Right lobe of liver (tissue), 6 donors: ENCODE results near the gene KRTAP3-2. TPM values are rescaled to one million over a fixed set of nuclear protein-coding genes. Genes with fewer than 3 reads are reported as not detected.

Source experiments
- ATAC-seq, 4 donors: fragments of 200-7000 bp; cut with Tn5 transposase; one replicate each; pipeline ENCODE4 v1.9.1; 2020; ENCODE audit warnings: mild to moderate bottlenecking in 4 of 4, moderate library complexity in 4 of 4
- DNase-seq, 3 donors: peaks; one replicate each; pipeline ENCODE4 v3.0.0-alpha.2; 2020
- H3K27ac ChIP-seq, 3 donors: fragments of 200-600 bp; one replicate each; pipeline ENCODE4 v1.8.0; 2022
- H3K27me3 ChIP-seq, 2 donors: fragments of 200-600 bp; one replicate each; pipeline ENCODE4 v1.8.0; 2022
- H3K36me3 ChIP-seq, 4 donors: fragments of 200-600 bp; sonication (generic) in 1 of 4; one replicate each; pipeline versions ENCODE4 v1.5.1 to v1.8.0; 2017 to 2022; ENCODE audit warnings: control low read depth in 1 of 4
- H3K4me1 ChIP-seq, 4 donors: fragments of 200-600 bp; sonication (generic) in 1 of 4; one replicate each; pipeline versions ENCODE4 v1.5.1 to v1.8.0; 2017 to 2022; ENCODE audit warnings: control low read depth in 1 of 4
- H3K4me3 ChIP-seq, 3 donors: fragments of 200-600 bp; one replicate each; pipeline ENCODE4 v1.8.0; 2022
- H3K9me3 ChIP-seq, 4 donors: fragments of 200-600 bp; sonication (generic) in 1 of 4; one replicate each; pipeline versions ENCODE4 v1.5.1 to v1.8.0; 2017 to 2022; ENCODE audit warnings: control low read depth in 1 of 4
- POLR2A ChIP-seq: fragments of 450-650 bp; IDR thresholded peaks from one replicate; pipeline ENCODE4 v1.6.1; 2017; ENCODE audit warnings: antibody characterized with exemption, mild to moderate bottlenecking
- WGBS: methylation state at CpG from one replicate; pipeline ENCODE4 v1.1.6; 2018; ENCODE audit warnings: low coverage, low lambda C conversion rate; ENCODE audit not compliant: insufficient coverage; ENCODE audit errors: missing lambda C conversion rate; 5-methylcytosine and 5-hydroxymethylcytosine counted together
- intact Hi-C, 2 donors: fragments of 100-400 bp; cut with DNase I; formaldehyde crosslinking; loops; one replicate each; pipeline versions ENCODE4 v1.11.2 to v1.14.1; 2022
- total RNA-seq, 6 experiments: library from RNA; depleted of rRNA in 2 of 6; stranded (reverse); fragments of >200 nt in 2 of 6; fragmentation: NEBNext Ultra II Directional in 3 of 6; extraction: Animal tissue kit (Norgen Biotek cat#: 25700) in 3 of 6; gene quantifications; one replicate each; pipeline versions ENCODE4 v1.1.0 to v1.2.4, GENCODE V29; 2016 to 2023
- TF ChIP-seq, protein P1 (sequence below), 4 donors: fragments of 200-600 bp in 3 of 4; fragments of 450-650 bp in 1 of 4; IDR thresholded peaks; one replicate each; pipeline versions ENCODE4 v1.5.1 to v1.8.0; 2016 to 2022; ENCODE audit warnings: antibody characterized with exemption in 4 of 4, mild to moderate bottlenecking in 2 of 4
- donor health status: DM: no; HTN: yes; CAD: no.
- donor health status: DM: no; HTN: no; CAD: no.
- donor health status: DM: no; HTN: no; CAD: no.
- donor health status: DM: no; HTN: yes; CAD: no.
- donor health status: DM: no; HTN: yes; CAD: no.

The KRTAP3-2 gene
- total RNA-seq, 6 experiments from 2014 or later, result not detected

DNA sequence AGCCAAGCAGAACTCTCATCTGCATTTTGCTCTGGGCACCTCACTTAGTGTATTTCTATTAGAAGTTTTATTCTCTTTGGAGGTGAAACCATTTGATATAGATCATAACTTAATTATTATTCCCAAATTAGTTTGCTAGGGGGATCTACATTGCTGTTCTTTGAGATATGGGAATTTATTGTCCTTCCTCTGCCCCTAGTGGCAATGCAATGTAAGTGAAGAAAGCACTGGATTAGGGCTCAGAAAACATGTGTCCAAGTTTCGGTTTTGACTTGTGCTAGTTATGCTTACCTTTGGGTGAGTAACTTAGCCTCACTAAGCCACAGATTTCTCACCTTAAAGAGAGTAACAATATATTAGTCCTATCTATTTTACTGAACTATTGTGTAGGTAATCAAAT lies 35.9 kb downstream of the KRTAP3-2 start:
- TF ChIP-seq POLR2A, result no peak
- TF ChIP-seq, protein P1, sequence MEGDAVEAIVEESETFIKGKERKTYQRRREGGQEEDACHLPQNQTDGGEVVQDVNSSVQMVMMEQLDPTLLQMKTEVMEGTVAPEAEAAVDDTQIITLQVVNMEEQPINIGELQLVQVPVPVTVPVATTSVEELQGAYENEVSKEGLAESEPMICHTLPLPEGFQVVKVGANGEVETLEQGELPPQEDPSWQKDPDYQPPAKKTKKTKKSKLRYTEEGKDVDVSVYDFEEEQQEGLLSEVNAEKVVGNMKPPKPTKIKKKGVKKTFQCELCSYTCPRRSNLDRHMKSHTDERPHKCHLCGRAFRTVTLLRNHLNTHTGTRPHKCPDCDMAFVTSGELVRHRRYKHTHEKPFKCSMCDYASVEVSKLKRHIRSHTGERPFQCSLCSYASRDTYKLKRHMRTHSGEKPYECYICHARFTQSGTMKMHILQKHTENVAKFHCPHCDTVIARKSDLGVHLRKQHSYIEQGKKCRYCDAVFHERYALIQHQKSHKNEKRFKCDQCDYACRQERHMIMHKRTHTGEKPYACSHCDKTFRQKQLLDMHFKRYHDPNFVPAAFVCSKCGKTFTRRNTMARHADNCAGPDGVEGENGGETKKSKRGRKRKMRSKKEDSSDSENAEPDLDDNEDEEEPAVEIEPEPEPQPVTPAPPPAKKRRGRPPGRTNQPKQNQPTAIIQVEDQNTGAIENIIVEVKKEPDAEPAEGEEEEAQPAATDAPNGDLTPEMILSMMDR (IDR thresholded peaks at IDR 0.05), result peak; percentile 56 to 68 (median 62)
- 23% methylated on average over 1 of the region's 1 CpG for WGBS

DNA sequence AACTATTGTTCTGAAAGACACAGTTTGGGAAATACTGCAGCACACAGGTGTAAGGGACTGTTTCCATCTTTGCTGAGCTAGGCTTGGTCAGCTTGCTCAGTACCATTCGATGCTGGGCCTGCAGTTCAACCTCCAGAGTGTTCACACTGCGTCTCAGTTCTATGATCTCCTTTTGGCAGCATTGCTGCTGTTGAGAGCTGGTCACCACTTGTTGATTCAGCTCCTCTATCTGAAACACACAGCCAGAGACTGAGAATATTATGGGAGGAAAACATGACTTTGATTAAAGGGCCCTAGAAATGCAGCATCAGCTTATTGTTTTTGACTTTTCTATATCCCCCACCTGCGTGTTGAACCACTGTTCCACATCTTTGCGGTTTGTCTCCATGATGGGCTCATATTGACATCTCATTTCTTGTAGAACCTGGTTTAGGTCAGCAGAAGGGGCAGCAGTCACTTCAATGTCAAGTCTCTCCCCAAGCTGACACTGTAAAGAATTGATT lies 37.6 kb downstream of the KRTAP3-2 start:
- 63% methylated on average over 4 of the region's 4 CpGs for WGBS
- ATAC-seq, result no peak
- no peak for DNase-seq
- no peaks in the 10 kb centered on the region for H3K27me3 ChIP-seq
- H3K36me3 ChIP-seq, result no peaks in the 10 kb centered on the region
- intact Hi-C loops, result no loop called here
- TF ChIP-seq POLR2A, result no peak
- TF ChIP-seq, protein P1 (IDR thresholded peaks at IDR 0.05), result no peak
- H3K9me3 ChIP-seq, result no peaks in the 10 kb centered on the region
- H3K4me3 ChIP-seq, result no peak overlapping the region
- no peak overlapping the region for H3K27ac ChIP-seq
- no peaks in the 10 kb centered on the region for H3K4me1 ChIP-seq

More for the DNA sequence above, 35.9 kb downstream of the KRTAP3-2 start:
- Histone ChIP-seq H3K27me3 (no peaks in the 10 kb centered on the region), H3K9me3 (no peaks in the 10 kb centered on the region), H3K36me3 (no peaks in the 10 kb centered on the region), H3K4me3 (no peak overlapping the region), H3K4me1 (no peaks in the 10 kb centered on the region), H3K27ac (no peak overlapping the region)
- ATAC-seq (peak; percentile 47 to 88 (median 57)), DNase-seq (no peak)
- intact Hi-C loops, result no loop called here

DNA sequence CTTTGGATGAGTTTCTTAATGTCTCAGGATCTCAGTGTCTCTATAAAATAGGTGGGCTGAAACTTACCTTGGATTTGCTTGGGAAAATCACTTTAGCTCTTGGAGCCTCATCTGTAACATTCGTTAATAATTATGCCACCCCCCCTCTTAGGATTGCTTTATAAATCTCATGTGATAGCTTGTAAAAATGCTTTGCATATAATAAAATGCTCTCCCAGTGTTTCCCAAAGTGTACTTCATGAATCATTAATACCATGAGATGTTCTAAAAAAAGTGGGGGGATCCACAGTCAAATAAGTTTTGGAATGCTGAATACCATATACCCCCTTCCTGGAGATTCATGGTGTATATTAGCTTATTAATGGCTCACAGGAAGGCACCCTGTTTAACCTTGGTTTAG lies 38.1 kb downstream of the KRTAP3-2 start:
- 56% methylated on average over 1 of the region's 1 CpG for WGBS
- H3K27ac ChIP-seq, result no peak overlapping the region
- no peaks in the 10 kb centered on the region for H3K9me3 ChIP-seq
- TF ChIP-seq, protein P1 (IDR thresholded peaks at IDR 0.05), result no peak
- no peak for TF ChIP-seq POLR2A
- H3K36me3 ChIP-seq, result no peaks in the 10 kb centered on the region
- H3K4me3 ChIP-seq, result no peak overlapping the region
- peaks cover 0 to 2% (median 0%) of the 10 kb centered on the region in 4 donors for H3K4me1 ChIP-seq
- intact Hi-C loops, result no loop called here
- no peak for DNase-seq
- no peak for ATAC-seq
- no peaks in the 10 kb centered on the region for H3K27me3 ChIP-seq

DNA sequence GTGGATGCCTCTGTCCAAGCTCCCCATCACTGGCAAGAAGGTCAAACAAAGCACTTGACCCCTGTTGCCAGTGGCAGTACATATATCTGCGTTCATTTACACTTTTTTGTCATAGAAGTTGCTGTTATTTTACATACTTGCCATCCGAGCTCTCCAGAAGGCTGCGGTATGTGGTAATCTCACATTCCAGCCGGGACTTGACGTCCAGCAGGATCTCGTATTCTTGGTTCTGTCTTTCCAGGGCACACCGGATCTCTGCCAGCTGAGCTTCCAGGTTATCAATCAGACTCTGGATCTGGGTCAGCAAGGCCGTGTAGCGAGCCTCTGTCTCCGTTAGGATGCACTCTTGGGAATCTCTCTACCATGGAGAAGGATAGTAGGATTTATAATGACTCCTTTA lies 39.6 kb downstream of the KRTAP3-2 start:
- intact Hi-C loops, result no loop called here
- no peaks in the 10 kb centered on the region for H3K36me3 ChIP-seq
- H3K9me3 ChIP-seq, result no peaks in the 10 kb centered on the region
- TF ChIP-seq, protein P1 (IDR thresholded peaks at IDR 0.05), result no peak
- no peak for TF ChIP-seq POLR2A
- no peak overlapping the region for H3K27ac ChIP-seq
- no peak overlapping the region for H3K4me3 ChIP-seq
- WGBS, result 66% methylated on average over 9 of the region's 10 CpGs
- H3K27me3 ChIP-seq, result no peaks in the 10 kb centered on the region
- ATAC-seq, result no peak
- H3K4me1 ChIP-seq, result peaks cover 0 to 3% (median 0%) of the 10 kb centered on the region in 4 donors
- no peak for DNase-seq
